ENCODE measurements around the gene USF2. TPM values are rescaled to one million over a fixed set of nuclear protein-coding genes. Genes with fewer than 3 reads are reported as not detected.

USF2 gene
- total and polyA plus RNA-seq, 7 donors = 72.8 to 120 (median 98.3) TPM

- Histone ChIP-seq H3K4me1 (peaks cover 0 to 40% (median 28%) of the 10 kb centered on the region in 4 donors), H3K4me3 (peak overlapping the region; percentile 66 to 91 (median 75)), H3K9me3 (no peaks in the 10 kb centered on the region), H3K27ac (peak overlapping the region; percentile 91 to 98 (median 94)), H3K27me3 (no peaks in the 10 kb centered on the region), H3K36me3 (peaks cover 0 to 24% (median 18%) of the 10 kb centered on the region in 4 donors)
- no peak for TF ChIP-seq POLR2A (IDR thresholded peaks at IDR 0.05)
- no peak for TF ChIP-seq CTCF (IDR thresholded peaks at IDR 0.05)
- TF ChIP-seq POLR2AphosphoS5 (IDR thresholded peaks at IDR 0.05) = no peak
- no peak for TF ChIP-seq EP300 (IDR thresholded peaks at IDR 0.05)
- WGBS, 2 donors = 1 to 2% methylated on average over 40 of the region's 40 CpGs
- DNase-seq = peak; percentile 80
- intact Hi-C loops (cut with DNase I) = loop anchor here (10.0 kb wide), 2 partner anchors 123 to 347 kb away; partner anchors contain the start of genes FXYD7 and HAUS5
These were observed 1.4 kb upstream of the USF2 start for GRCh38 chr19:35267353-35267817.

- DNase-seq = peak; percentile 85
- Histone ChIP-seq H3K27me3 (no peaks in the 10 kb centered on the region), H3K9me3 (no peaks in the 10 kb centered on the region), H3K4me1 (peaks cover 0 to 40% (median 28%) of the 10 kb centered on the region in 4 donors), H3K4me3 (peak overlapping the region; percentile 66 to 91 (median 75)), H3K27ac (peak overlapping the region; percentile 91 to 98 (median 94)), H3K36me3 (peaks cover 0 to 30% (median 21%) of the 10 kb centered on the region in 4 donors)
- TF ChIP-seq CTCF (IDR thresholded peaks at IDR 0.05) = no peak
- TF ChIP-seq POLR2AphosphoS5 (IDR thresholded peaks at IDR 0.05) = peak; percentile 63 to 94 (median 79)
- peak; percentile 53 to 59 for TF ChIP-seq POLR2A (IDR thresholded peaks at IDR 0.05)
- intact Hi-C loops (cut with DNase I) = loop anchor here (10.0 kb wide), 2 partner anchors 123 to 347 kb away; partner anchors contain the start of genes FXYD7 and HAUS5
- WGBS, 2 donors = 0 to 1% methylated on average over 100 of the region's 100 CpGs
These were observed 785 bp upstream of the USF2 start for GRCh38 chr19:35267818-35268535.

GRCh38 chr19:35269438-35270117 lies 816 bp downstream of the USF2 start:
- DNase-seq = peak; percentile 92
- Histone ChIP-seq H3K4me3 (peak overlapping the region; percentile 51 to 75 (median 70)), H3K4me1 (peaks cover 0 to 40% (median 28%) of the 10 kb centered on the region in 4 donors), H3K27ac (peak overlapping the region; percentile 91 to 95 (median 92)), H3K36me3 (peaks cover 0 to 46% (median 32%) of the 10 kb centered on the region in 4 donors), H3K9me3 (no peaks in the 10 kb centered on the region), H3K27me3 (no peaks in the 10 kb centered on the region)
- 1 to 3% methylated on average over 66 of the region's 66 CpGs for WGBS, 2 donors
- intact Hi-C loops (cut with DNase I) = loop anchor here (1.0 to 10.0 kb wide), 3 partner anchors 125 to 345 kb away; partner anchors contain the start of genes FXYD7 and HAUS5
- TF ChIP-seq EP300 (IDR thresholded peaks at IDR 0.05) (no peak), POLR2AphosphoS5 (IDR thresholded peaks at IDR 0.05) (peak in 1 of 4 donors; percentile 8), POLR2A (IDR thresholded peaks at IDR 0.05) (no peak), CTCF (IDR thresholded peaks at IDR 0.05) (peak in 2 of 4 experiments; percentile 23 to 78)

GRCh38 chr19:35270381-35270811 lies 1.6 kb downstream of the USF2 start:
- DNase-seq = no peak
- Histone ChIP-seq H3K4me1 (peaks cover 0 to 33% (median 26%) of the 10 kb centered on the region in 4 donors), H3K4me3 (no peak overlapping the region), H3K9me3 (no peaks in the 10 kb centered on the region), H3K27me3 (no peaks in the 10 kb centered on the region), H3K36me3 (peaks cover 0 to 54% (median 32%) of the 10 kb centered on the region in 4 donors), H3K27ac (peak overlapping the region in 1 of 4 donors; percentile 93)
- 89 to 92% methylated on average over 16 of the region's 16 CpGs for WGBS, 2 donors
- intact Hi-C loops (cut with DNase I) = no loop called here
- TF ChIP-seq EP300 (IDR thresholded peaks at IDR 0.05) (no peak), CTCF (IDR thresholded peaks at IDR 0.05) (no peak), POLR2A (IDR thresholded peaks at IDR 0.05) (no peak), POLR2AphosphoS5 (IDR thresholded peaks at IDR 0.05) (no peak)
